Neural cell (in vitro differentiated cells): ENCODE results near the gene TMEM240. TPM values are rescaled to one million over a fixed set of nuclear protein-coding genes. Genes with fewer than 3 reads are reported as not detected.

Source experiments
- H2AFZ ChIP-seq: fragments of 200-600, 300-800 bp; sonication (generic), shearing (Covaris generic); 2 replicates; pipeline ENCODE4 v1.6.0; 2014; ENCODE audit warnings: low read depth, mild to moderate bottlenecking, antibody characterized with exemption, low read length, moderate library complexity
- H3F3A ChIP-seq: fragments of 200-600 bp; shearing (Covaris generic); 2 replicates; pipeline ENCODE4 v1.6.1; 2016; ENCODE audit warnings: mild to moderate bottlenecking, moderate library complexity, mixed read lengths, antibody characterized with exemption, low read length; ENCODE audit not compliant: insufficient read depth, poor library complexity, severe bottlenecking
- H3K27ac ChIP-seq: fragments of 200-600, 300-800 bp; sonication (generic), shearing (Covaris generic); 2 replicates; pipeline ENCODE4 v1.5.1; 2014; ENCODE audit warnings: mild to moderate bottlenecking, low read length, moderate library complexity
- H3K27me3 ChIP-seq: fragments of 300-800, 200-600 bp; sonication (generic), shearing (Covaris generic); 2 replicates; pipeline ENCODE4 v1.6.0; 2014; ENCODE audit warnings: mild to moderate bottlenecking, low read depth, low read length, moderate library complexity; ENCODE audit not compliant: insufficient read depth
- H3K36me3 ChIP-seq: fragments of 300-800, 200-600 bp; sonication (generic), shearing (Covaris generic); 2 replicates; pipeline ENCODE4 v1.5.1; 2014; ENCODE audit warnings: mild to moderate bottlenecking, antibody characterized with exemption, low read length, moderate library complexity; ENCODE audit not compliant: insufficient read depth
- H3K4me2 ChIP-seq: fragments of 300-800, 200-600 bp; sonication (generic), shearing (Covaris generic); 2 replicates; pipeline ENCODE4 v1.6.0; 2014; ENCODE audit warnings: mild to moderate bottlenecking, low read length
- H3K4me3 ChIP-seq: fragments of 300-800, 200-600 bp; sonication (generic), shearing (Covaris generic); 2 replicates; pipeline ENCODE4 v1.5.1; 2014; ENCODE audit warnings: mild to moderate bottlenecking, low read length, moderate library complexity
- H3K79me2 ChIP-seq: fragments of 200-600 bp; shearing (Covaris generic); replicated peaks from 2 replicates; pipeline ENCODE4 v1.6.0; 2014; ENCODE audit warnings: mild to moderate bottlenecking, low read length, moderate library complexity; ENCODE audit not compliant: insufficient read depth
- H3K9ac ChIP-seq: fragments of 300-800, 200-600 bp; sonication (generic), shearing (Covaris generic); 2 replicates; pipeline ENCODE4 v1.6.1; 2016; ENCODE audit warnings: mild to moderate bottlenecking, low read length, mixed read lengths
- H3K9me2 ChIP-seq: fragments of 200-600 bp; shearing (Covaris generic); 2 replicates; pipeline ENCODE4 v1.6.1; 2016; ENCODE audit warnings: mild to moderate bottlenecking, low read length, mixed read lengths; ENCODE audit not compliant: insufficient read depth
- H3K9me3 ChIP-seq: fragments of 200-600, 300-800 bp; sonication (generic), shearing (Covaris generic); 2 replicates; pipeline ENCODE4 v1.6.1; 2016; ENCODE audit warnings: mild to moderate bottlenecking, mixed run types, low read length, moderate library complexity, mixed read lengths
- H4K20me1 ChIP-seq: fragments of 200-600 bp; shearing (Covaris generic); 2 replicates; pipeline ENCODE4 v1.6.1; 2016; ENCODE audit warnings: mild to moderate bottlenecking, mixed run types; ENCODE audit not compliant: insufficient read depth
- CTCF ChIP-seq: fragments of 450-650 bp; IDR thresholded peaks from 2 replicates; pipeline ENCODE4 v1.5.1; 2014; ENCODE audit warnings: antibody characterized with exemption, mild to moderate bottlenecking, moderate library complexity; ENCODE audit not compliant: poor library complexity, severe bottlenecking
- EP300 ChIP-seq: fragments of 450-650 bp; conservative IDR thresholded peaks from 2 replicates; pipeline ENCODE4 v1.6.1; 2014; ENCODE audit warnings: antibody characterized with exemption, mild to moderate bottlenecking, moderate library complexity; ENCODE audit not compliant: poor library complexity, severe bottlenecking
- EZH2 ChIP-seq: fragments of 200-600, 300-800 bp; shearing (Covaris generic), sonication (generic); IDR thresholded peaks from 2 replicates; pipeline ENCODE4 v1.6.1; 2014; ENCODE audit warnings: antibody characterized with exemption, low read length, borderline replicate concordance, mild to moderate bottlenecking; ENCODE audit not compliant: insufficient read depth, poor library complexity, severe bottlenecking
- MXI1 ChIP-seq: fragments of 450-650 bp; conservative IDR thresholded peaks from 2 replicates; pipeline ENCODE4 v1.6.1; 2014; ENCODE audit warnings: antibody characterized with exemption, mild to moderate bottlenecking; ENCODE audit not compliant: poor library complexity, severe bottlenecking
- POLR2AphosphoS5 ChIP-seq: IDR thresholded peaks from 2 replicates; pipeline ENCODE4 v1.6.1; 2012
- RAD21 ChIP-seq: fragments of 450-650 bp; conservative IDR thresholded peaks from 2 replicates; pipeline ENCODE4 v1.6.1; 2014; ENCODE audit warnings: antibody characterized with exemption, mild to moderate bottlenecking, moderate library complexity
- REST ChIP-seq: IDR thresholded peaks from 2 replicates; pipeline ENCODE4 v1.6.1; 2012; ENCODE audit warnings: borderline replicate concordance
- SMC3 ChIP-seq: fragments of 450-650 bp; conservative IDR thresholded peaks from 2 replicates; pipeline ENCODE4 v1.6.1; 2014; ENCODE audit warnings: antibody characterized with exemption, mild to moderate bottlenecking, moderate library complexity; ENCODE audit not compliant: poor library complexity
- TAF1 ChIP-seq: IDR thresholded peaks from 2 replicates; pipeline ENCODE4 v1.6.1; 2012; ENCODE audit warnings: low read depth
- polyA plus RNA-seq: library from polyadenylated mRNA; depleted of rRNA; stranded (reverse); fragments of >200 nt; gene quantifications from 2 replicates; pipeline ENCODE4 v1.2.3, GENCODE V29; 2014

The TMEM240 gene
- polyA plus RNA-seq, 1 donor from 2014 or later, result 46.7 TPM

DNA sequence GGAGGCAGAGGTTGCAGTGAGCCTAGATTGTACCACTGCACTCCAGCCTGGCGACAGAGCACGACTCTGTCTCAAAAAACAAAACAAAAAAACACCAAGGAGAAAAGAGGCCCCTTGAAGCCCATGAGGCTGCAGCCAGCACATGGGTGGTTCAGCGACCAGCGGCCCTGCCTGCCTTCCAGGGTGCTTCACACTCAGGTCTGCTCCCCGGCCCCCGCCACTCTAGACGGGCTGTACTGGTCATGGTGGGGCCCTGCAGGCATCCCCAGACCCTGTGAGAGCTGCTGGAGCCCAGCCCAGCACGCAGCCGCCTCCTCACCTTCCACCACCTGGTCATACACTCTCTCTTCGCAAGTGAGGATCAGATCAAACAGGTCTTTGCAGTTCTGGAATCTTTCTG, 4.1 kb upstream of the TMEM240 start:
- no peaks in the 10 kb centered on the region for H3F3A ChIP-seq
- no peak overlapping the region for H2AFZ ChIP-seq
- no peak overlapping the region for H3K9ac ChIP-seq
- H3K9me2 ChIP-seq, result no peaks in the 10 kb centered on the region
- H4K20me1 ChIP-seq, result no peaks in the 10 kb centered on the region
- H3K9me3 ChIP-seq, result no peaks in the 10 kb centered on the region
- H3K4me2 ChIP-seq, result no peak overlapping the region
- no peak for TF ChIP-seq EP300
- TF ChIP-seq CTCF, result no peak
- TF ChIP-seq RAD21, result no peak
- no peak for TF ChIP-seq EZH2
- no peak for TF ChIP-seq MXI1
- no peak for TF ChIP-seq TAF1
- no peak for TF ChIP-seq POLR2AphosphoS5
- no peak for TF ChIP-seq SMC3
- TF ChIP-seq REST, result no peak
- H3K79me2 ChIP-seq, result no peaks in the 10 kb centered on the region
- no peaks in the 10 kb centered on the region for H3K36me3 ChIP-seq
- H3K4me3 ChIP-seq, result no peak overlapping the region
- no peaks in the 10 kb centered on the region for H3K27me3 ChIP-seq
- H3K27ac ChIP-seq, result no peak overlapping the region

DNA sequence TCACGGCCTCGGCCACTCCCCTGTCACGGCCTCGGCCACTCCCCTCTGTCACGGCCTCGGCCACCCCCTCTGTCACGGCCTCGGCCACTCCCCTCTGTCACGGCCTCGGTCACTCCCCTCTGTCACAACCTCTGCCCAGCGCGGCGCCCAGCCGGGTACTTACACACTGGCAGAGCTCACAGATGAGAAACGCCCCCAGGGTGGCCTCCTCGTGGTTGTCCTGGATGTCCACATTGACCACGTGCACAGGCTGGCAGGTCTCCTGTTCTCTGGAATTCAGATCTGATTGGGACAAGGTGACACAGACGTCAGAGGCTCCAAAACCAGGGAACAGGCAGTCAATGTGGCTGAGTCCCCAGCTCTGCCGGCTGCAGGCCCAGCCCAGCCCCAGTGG, 3.3 kb upstream of the TMEM240 start:
- Histone ChIP-seq H3K4me2 (no peak overlapping the region), H3K9me2 (no peaks in the 10 kb centered on the region), H3F3A (no peaks in the 10 kb centered on the region), H3K9me3 (no peaks in the 10 kb centered on the region), H3K27me3 (no peaks in the 10 kb centered on the region), H3K9ac (no peak overlapping the region), H4K20me1 (no peaks in the 10 kb centered on the region), H3K4me3 (no peak overlapping the region), H3K36me3 (no peaks in the 10 kb centered on the region), H3K79me2 (no peaks in the 10 kb centered on the region), H3K27ac (no peak overlapping the region), H2AFZ (no peak overlapping the region)
- TF ChIP-seq EZH2 (no peak), REST (no peak), POLR2AphosphoS5 (no peak), RAD21 (no peak), MXI1 (no peak), EP300 (no peak), SMC3 (no peak), CTCF (no peak), TAF1 (no peak)
